HG03039 (cell line): Measurements from ENCODE around the gene RFX2.
"Not testable (repeated sequence)": the region's sequence is repeated elsewhere in the genome, so short reads cannot be mapped to it uniquely, and the experiment has no call there.

Source experiments
- ATAC-seq: cut with Tn5 transposase; IDR thresholded peaks from one replicate; pipeline ENCODE4 v1.9.1; 2021; ENCODE audit warnings: mild to moderate bottlenecking, moderate library complexity; ENCODE audit not compliant: unreplicated experiment

Gene RFX2

DNA sequence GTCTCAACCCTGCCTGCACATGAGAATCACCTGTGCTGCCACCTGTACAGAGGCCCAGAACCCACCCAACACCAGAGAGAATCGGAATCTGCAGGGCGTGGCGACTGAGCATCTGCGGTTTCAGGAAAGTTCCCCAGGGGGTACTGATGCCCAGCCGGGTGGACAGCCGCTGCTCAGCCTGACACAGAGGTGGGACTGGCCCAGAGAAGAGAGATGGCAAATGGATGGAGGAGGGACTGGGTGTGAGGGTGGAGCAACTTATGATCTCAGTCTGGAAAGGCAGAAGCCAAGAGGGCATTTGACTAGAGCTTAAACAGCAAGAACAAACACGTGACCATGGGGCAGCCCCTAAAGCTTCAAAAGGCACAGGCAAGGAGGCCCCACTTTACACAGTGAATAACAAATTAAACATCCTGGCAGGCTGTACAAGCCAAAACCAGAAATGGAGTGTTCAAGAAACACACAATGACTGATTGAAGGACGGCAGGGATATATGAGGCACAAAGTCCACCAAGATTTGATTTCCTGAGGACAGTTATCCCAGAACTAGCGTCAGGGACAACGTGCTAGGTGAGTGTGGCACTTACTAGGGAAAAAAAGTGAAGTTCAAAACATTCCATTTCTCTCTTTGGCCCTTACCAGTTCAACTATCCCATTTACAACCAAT lies 135.4 kb downstream of the RFX2 start:
- ATAC-seq: no peak

DNA sequence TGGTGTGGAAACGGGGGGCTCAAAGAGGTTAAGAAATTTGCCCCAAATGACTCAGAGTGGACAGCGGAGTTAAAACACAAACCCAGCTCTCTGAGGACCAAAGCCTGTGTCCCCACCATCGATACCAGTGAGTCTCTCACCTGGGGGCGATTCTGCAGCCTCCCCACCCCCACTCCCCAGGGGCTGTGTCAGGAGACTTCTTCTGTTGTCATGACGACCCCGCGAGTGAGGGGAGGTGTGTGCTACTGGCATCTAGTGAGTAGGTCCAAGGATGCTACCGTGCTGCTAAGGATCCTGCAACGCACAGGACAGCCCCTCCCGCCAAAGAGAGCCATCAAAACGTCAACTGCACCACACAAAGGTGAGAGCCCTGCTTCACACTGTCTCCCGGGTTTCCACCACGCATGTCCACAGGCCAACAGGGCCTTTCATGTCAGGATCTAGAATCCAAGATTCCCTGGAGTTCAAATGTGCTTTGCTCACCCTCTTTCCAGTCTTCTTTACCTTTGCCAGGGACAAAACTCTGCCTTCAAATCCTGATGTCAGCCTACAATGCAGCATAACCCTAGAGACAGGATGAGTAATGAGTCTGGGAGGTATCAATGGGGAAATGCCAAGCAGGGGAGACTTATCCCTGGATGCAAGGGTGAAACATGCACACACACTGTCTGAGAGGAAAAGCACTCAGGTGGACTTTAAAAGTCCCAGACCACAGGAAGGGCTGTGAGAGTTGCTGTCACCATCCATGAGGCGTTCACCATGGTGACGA lies 136.2 kb downstream of the RFX2 start:
- ATAC-seq: no peak

DNA sequence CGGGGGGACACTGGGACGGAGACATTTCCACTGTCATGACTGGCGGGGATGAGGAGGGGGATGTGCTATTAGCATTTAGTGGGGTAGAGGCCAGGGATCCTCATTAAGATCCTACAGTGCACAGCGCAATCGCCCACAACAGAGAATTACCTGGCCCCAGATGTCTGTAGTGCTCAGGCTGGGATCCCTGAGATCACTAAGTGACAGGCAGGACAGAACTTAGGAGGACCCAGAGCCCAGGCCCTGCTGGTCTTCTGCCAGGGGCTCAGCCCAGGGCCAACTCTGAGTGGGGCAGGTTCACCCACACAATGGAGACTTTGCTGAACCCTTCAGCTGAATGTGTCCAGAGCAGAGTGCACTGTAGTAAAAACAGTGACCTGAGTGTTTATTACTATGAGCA lies 136.9 kb downstream of the RFX2 start:
- no peak for ATAC-seq

DNA sequence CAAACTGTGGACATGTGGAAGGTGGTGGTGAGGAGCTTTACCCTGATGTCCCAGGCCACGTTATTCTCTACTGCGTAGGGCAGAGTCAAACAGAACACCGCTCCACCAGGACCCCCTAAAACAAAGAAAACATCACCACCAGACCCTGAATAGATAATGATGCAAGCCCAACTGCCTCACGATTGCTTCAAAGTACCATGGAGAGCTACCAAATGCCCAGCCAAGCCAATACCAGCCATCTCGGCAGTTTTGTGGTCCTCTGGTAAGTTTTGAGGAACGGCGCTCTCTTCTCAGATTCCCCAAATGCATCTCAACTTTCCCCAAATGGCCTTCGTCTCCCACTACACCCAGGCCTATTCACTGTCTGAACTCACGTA lies 138.0 kb downstream of the RFX2 start:
- ATAC-seq: no peak

DNA sequence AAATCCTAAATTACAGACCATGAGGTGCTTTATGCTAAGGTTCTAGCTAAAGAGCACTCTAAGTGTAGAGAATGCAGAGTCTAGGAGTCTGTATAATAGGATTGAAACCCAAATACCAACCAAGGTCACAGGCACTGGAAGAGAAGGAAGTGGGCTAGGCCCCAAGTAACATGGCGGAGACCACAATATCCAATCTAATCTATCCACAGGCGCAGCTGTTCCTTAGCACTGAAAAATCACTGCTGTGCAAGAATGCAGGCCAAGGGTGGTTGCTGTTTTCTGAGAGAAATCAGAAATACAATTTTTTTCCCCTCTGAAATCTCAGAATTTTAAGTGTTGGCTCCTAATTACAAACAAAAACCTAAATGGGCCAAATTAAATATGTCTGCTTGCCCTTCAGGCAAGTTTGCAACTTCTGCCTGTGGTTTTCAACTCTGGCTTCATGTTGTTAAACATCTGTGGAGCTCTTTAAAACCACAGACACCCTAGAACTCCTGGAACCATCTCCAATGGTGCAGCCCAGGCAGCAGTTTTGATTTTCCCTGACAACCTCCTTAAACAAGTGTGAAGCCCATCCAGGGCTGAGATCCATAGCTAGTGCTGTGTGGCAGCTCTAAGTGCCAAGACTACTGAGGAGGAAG lies 138.5 kb downstream of the RFX2 start:
- ATAC-seq: no peak

DNA sequence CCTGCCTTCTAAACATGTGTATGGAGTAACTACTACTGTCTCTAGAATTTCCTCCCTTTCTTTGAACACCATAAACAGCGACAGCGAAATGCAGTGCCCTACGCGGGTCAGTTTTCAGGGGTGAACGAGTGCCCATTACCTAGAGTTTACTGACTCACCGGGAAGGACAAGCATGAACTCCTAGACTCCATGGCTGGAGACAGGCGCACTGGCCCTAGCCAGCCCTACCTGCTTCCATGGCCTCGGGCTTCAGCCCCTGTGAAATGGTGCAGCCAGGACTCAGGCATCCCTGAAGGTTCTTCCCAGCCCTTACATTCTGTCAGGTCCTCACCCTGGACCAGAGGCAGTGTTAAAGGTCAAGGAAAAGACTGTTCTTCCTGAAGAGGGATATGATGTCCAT lies 140.8 kb downstream of the RFX2 start:
- ATAC-seq: no peak

DNA sequence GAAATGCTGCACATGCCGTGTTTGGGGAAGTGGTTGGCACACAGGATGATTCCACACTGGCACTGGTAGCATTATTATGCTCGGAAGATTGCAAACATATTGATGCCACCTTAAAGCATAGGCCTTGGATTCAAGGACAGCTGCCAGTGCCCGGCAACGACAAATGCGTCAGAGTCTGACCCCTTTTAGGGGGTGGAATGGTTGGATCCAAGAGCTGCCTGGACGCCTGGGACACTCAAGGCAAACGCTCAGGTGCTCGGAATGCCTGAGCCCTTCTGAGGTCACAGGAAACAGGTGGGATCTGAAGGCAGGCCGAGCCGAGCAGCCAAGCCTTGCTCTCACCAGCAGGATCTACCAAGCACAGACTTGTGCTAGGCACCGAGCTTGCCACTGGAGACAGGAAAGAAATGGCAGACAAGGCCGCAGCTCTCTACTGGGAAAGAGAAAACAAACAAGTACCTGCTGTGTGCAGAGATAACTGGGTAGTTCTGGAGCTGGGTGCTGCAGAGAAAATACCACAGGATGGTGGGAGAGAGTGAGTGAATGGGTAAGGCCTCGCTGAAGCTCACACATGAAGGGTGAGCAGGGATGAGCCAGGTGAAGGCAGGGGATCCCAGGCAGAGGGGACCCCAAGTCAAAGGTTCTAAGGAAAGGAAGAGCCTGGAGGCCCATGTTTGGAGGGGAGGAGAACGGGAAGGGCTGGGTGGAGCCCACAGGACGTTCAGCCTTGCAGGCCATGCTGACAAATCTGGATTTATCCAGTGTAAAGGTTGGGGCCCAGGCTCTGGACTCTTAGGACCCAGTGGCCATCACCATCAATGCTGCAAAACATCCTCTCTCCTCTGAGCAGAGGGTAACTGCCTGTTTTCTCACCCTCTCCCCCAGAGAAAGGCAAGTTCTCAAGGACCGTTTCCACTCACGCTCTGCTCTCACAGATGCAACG lies 141.6 kb downstream of the RFX2 start:
- ATAC-seq: no peak

DNA sequence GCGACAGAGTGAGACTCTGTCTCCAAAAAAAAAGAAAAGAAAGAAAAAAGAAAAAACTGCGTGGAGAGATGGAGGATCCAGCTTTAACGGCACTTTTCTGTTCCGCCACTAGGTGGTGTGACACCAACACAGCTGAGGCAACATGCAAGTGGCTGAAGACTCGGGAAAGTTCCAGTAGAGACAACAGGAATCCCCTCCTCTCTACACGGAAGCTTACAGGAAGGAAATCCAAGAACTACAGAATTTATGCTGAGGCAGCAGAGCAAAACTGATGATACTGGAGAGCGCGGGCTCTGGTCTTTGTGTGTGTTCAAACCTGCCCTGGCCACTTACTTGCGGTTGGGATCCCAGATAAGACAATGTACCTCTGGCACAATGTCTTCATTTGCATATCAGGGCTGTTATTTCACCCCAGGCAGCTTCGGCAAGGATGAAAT lies 142.3 kb downstream of the RFX2 start:
- ATAC-seq: no peak

DNA sequence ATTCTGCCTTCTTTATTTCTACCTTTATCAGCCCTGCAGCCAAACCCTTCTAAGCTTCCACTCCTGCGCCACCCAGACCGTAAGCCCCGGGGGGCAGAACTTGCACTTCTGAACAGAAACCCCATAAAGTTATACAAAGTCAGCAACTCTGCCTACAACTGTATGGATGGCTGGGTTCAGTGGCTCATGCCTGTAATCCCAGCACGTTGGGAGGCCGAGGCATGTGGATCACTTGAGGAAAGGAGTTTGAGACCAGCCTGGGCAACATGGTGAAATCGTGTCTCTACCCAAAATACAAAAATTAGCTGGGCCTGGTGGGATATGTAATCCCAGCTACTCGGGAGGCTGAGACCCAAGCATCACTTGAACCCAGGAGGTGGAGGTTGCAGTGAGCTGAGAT lies 142.7 kb downstream of the RFX2 start:
- no peak for ATAC-seq

DNA sequence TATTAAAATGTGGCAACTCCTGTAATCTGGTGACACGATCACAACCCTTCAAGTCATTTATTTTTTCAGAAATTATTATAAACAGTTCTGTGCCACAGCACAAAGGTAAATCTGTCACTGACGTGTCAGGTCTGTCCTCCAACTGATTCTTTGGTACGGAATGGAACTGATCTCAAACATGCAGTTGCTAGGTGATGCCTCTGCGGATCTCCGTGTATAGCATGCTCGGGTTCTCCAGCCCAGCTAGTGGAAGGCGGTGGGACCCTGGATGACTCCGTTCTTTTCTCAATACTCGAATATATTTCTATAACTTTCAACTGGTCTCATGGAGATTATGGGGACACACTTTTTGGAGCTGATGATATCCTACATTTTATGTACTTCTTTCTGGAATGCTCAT lies 143.4 kb downstream of the RFX2 start:
- no peak for ATAC-seq

DNA sequence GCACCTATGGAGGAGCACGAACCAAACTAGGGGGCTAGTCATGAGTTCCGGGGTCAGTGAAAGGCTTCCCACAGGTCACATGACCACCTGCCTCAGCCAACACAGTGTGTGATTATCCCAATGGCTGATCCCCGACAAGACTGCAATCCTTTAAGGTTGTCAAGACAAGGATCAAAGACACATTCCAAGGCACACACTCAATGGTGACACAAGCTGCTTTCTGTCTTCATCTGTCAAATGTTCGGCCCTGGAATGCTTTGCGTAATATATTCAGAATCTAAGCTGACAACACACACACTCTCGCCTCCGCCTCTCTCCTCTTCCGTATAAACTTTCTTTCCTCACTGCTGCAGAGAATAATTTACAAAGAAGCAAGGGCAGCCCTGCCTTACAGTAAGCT lies 144.1 kb downstream of the RFX2 start:
- ATAC-seq: no peak

DNA sequence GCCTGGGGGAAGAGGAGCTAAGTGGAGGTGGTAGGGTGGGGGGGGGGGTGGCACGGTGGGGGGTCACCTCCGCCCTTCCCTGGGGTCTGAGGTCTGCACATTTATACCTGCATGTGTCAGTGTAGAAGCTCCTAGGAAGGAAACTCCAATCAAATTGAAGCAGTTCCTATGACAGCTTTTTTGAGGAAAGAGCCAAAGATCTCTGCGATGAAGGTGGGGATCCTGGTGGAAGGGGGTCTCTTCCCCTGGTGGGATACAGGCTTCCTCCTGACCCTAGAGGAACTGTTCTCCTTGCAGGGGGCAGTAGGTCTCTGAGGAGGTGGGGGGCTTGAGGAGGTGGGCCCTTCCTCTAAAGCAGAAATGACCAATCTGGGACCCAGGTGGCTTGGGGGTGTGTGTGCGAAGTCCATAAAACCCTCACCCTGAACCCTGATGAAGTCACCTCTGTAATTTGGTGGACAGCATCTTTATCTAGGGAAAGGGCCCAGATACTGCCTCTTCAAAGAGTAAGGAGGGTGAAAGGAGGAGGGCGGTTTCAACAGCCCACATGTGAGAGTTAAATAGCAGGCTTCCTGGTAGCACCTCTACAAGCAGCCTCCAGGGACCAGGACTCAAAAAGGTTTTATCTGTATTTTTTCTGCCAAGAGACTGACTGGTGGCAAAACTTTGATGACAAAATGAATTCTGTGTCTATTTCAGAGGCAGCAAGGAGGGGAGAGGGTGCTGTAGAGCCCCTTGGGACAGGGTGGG lies 145.3 kb downstream of the RFX2 start:
- no peak for ATAC-seq

DNA sequence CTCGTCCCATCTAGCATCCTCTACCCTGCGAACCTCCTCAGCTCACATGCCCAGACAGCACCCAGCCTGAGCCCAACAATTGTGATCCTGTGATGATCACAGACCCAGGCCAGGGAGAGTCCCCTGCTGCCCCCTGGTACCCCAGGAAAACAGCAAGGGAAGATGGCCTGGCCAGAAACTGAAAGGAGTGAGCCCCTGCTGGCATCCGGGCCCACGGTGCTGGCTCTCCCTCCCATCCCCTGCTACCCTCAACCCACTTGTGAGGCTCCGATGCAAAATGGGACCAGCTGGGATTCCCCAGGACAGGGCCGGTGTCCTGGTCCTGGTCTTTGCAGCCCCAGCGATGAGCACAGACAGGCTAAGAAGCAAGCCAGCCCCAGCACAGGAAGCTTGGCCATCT lies 146.4 kb downstream of the RFX2 start:
- no peak for ATAC-seq

DNA sequence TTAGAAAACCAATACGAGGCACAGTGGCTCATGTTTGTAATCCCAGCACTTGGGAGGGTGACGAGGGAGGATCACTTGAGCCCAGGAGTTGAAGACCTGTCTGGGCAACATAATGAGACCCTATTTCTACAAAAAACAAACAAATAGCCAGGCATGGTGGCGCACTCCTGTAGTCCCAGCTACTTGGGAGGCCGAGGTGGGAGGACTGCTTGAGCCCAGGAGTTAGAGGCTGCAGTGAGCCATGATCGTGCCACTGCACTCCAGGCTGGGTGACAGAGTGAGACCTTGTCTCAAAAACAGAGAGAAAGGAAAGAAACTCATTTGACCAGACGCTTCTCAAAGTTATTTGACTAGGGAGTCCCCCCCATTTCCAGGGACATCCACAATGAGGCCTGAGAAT lies 147.0 kb downstream of the RFX2 start:
- ATAC-seq: not testable (repeated sequence)

DNA sequence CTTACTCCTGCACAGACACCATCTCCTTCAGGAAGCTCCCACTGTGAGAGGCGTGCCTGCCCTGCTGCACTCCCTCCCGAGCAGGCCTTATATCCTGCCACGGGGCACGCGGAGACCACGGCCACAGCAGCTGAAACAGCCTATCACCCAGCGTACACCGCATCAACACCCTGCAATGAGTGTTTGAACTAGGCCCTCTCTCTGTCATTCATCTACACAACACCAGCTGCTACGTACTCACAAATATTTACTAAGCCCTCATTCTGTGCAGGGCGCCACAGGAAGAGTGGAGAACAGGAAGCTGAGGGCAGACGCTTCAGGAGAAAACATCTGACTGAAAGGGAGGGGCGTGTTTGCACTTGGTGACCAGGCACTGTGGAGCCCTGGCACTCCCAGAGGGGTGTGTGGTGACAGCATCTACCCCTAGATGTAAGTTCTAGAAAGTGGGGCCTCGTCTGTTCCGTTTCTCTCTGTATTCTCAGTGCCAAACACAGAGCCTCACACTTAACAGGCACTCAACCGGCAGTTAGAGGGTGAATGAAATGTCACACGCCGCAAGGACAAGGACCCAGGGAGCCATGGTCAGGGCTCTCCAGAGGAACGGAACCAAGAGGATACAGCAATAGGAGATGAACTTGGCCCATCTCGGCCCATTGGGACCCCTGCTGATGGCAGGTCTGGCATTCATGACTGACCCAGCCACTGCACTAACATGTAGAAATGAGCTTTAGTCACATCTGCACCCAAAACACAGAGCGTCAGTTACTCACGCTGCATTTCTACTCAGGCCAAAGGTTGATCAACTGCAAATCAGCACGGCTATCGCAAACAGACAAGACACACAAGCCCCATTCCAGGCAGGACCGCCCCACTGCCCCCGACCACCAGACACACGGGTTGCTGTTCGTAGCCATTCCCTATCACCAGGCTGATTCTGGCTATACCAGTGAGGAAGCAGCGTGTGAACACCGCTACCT lies 148.0 kb downstream of the RFX2 start:
- no peak for ATAC-seq

DNA sequence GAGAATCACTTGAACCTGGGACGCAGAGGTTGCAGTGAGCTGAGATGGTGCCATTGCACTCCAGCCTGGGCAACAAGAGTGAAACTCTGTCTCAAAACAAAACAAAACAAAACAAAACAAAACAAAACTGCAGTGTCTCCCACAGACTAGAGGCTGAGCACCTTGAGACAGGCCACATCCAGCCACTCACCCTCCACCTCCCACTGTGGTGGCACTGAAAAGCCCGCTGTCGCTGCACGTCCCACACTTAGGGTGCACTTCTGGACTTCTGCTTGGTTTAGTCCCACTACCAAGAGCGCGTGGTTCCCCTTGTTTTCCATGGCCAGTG lies 148.7 kb downstream of the RFX2 start:
- not testable (repeated sequence) for ATAC-seq

DNA sequence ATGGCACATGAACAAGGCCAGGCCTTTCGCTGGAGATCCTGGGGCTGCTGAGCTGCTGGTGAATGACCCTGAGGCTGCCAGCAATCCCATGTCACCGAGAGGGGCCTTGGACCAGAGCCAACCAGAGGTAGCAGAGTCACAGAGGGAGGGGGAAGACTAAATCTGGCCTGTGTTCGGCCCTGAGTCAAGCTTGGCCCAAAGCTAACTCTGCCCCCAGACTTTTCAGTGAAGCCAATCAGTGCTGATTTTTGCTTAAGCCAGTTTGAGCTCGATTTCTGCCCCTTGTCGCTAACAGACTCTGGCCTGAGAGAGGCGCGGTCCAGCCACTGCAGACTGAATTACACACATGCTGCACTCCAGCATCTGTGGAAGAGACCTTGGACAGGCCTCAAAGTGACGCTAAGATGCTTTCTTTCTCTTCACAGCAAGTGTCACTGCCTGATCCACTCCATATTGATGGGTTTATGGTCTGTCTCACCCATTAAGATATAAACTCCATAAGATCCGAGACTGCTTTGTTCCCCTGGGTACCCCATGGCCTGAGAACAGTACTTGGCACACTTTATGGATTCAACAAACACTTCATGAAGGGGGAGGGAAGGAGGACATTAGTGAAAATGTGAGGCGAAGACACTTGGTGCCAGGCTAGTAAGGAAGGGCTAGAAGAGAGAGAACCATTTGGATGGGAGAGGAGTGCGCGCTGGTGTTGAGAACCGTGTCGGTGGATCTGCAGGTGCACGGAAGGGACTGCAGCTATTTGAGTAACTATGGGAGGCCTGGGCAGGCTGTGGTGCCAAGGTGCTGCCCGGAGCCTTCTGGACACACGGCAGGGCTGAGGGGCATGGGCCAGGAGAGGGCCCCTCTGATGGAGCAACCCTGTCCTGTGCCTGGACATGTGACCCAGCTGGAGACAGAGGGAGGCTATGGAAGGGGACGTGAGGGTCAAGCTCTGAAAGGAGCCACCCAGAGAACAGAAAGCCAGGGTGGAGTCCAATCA lies 150.0 kb downstream of the RFX2 start:
- no peak for ATAC-seq
